IMR-90 (cell line): ENCODE data around the gene NUBP2. TPM values are rescaled to one million over a fixed set of nuclear protein-coding genes. Genes with fewer than 3 reads are reported as not detected.

Source experiments
- ATAC-seq: fragments of 200-7000 bp; cut with Tn5 transposase; 2 replicates; pipeline ENCODE4 v1.9.1; 2020; ENCODE audit warnings: low read depth, mild to moderate bottlenecking, moderate library complexity
- BruUV-seq: library from RNA; stranded (reverse); fragments of 400-500 nt; replicated peaks from 2 replicates; lab custom pipeline; 2021; lab: Mats Ljungman, UMichigan
- CTCF ChIA-PET: fragments of 300-600 bp; formaldehyde crosslinking; extraction: SDS; loops from one replicate; lab custom pipeline; 2021; ENCODE audit warnings: antibody characterized with exemption; lab: Yijun Ruan, JAX
- POLR2A ChIA-PET: fragments of 300-600 bp; sonication (Branson Sonifier 250); formaldehyde crosslinking; loops from one replicate; lab custom pipeline; 2022; ENCODE audit warnings: antibody characterized with exemption; ENCODE audit not compliant: unreplicated experiment; lab: Charles Lee
- DNase-seq: peaks from one replicate; pipeline ENCODE4 v3.0.0; 2013
- H2AFZ ChIP-seq: replicated peaks from 2 replicates; pipeline ENCODE3; 2013; ENCODE audit warnings: low read length, mild to moderate bottlenecking; ENCODE audit not compliant: poor library complexity
- H2AK5ac ChIP-seq: 2 replicates; pipeline ENCODE4 v1.6.1; 2013; ENCODE audit warnings: low read depth, low read length, inconsistent platforms
- H2AK9ac ChIP-seq: replicated peaks from 2 replicates; pipeline ENCODE3; 2013; ENCODE audit warnings: mild to moderate bottlenecking, low read depth, low read length, moderate library complexity; ENCODE audit not compliant: poor library complexity
- H2BK120ac ChIP-seq: 2 replicates; pipeline ENCODE4 v1.6.1; 2013; ENCODE audit warnings: low read depth, low read length, inconsistent platforms
- H2BK15ac ChIP-seq: 3 replicates; pipeline ENCODE4 v1.6.1; 2013; ENCODE audit warnings: low read depth, low read length, inconsistent platforms
- H2BK20ac ChIP-seq: 2 replicates; pipeline ENCODE4 v1.6.1; 2013; ENCODE audit warnings: low read depth, mild to moderate bottlenecking, inconsistent platforms, low read length, moderate library complexity
- H2BK5ac ChIP-seq: 2 replicates; pipeline ENCODE4 v1.6.1; 2013; ENCODE audit warnings: mild to moderate bottlenecking, low read depth, low read length, inconsistent platforms; ENCODE audit not compliant: poor library complexity, severe bottlenecking
- H3K14ac ChIP-seq: replicated peaks from 2 replicates; pipeline ENCODE4 v1.6.1; 2013; ENCODE audit warnings: low read depth, low read length, inconsistent platforms
- H3K18ac ChIP-seq: 2 replicates; pipeline ENCODE4 v1.6.1; 2013; ENCODE audit warnings: low read depth, low read length, control low read depth
- H3K23ac ChIP-seq: 2 replicates; pipeline ENCODE4 v1.6.1; 2013; ENCODE audit warnings: low read depth, low read length, inconsistent platforms
- H3K27ac ChIP-seq: 2 replicates; pipeline ENCODE4 v1.5.1; 2013; ENCODE audit warnings: mild to moderate bottlenecking, control low read depth, low read length; ENCODE audit not compliant: insufficient read depth
- H3K27me3 ChIP-seq: 2 replicates; pipeline ENCODE4 v1.6.1; 2013; ENCODE audit warnings: low read length; ENCODE audit not compliant: control insufficient read depth, insufficient read depth
- H3K36me3 ChIP-seq: 2 replicates; pipeline ENCODE4 v1.6.1; 2013; ENCODE audit warnings: low read length, mixed read lengths; ENCODE audit not compliant: control insufficient read depth, insufficient read depth
- H3K4ac ChIP-seq: 2 replicates; pipeline ENCODE4 v1.6.1; 2013; ENCODE audit warnings: low read depth, low read length, inconsistent platforms
- H3K4me1 ChIP-seq: 2 replicates; pipeline ENCODE4 v1.6.1; 2013; ENCODE audit warnings: low read length, mixed read lengths; ENCODE audit not compliant: control insufficient read depth, insufficient read depth
- H3K4me2 ChIP-seq: 2 replicates; pipeline ENCODE4 v1.6.1; 2013; ENCODE audit warnings: low read depth, mild to moderate bottlenecking, control low read depth, low read length, moderate library complexity
- H3K4me3 ChIP-seq: 2 replicates; pipeline ENCODE4 v1.5.1; 2013; ENCODE audit warnings: low read depth, mild to moderate bottlenecking, control low read depth, low read length, moderate library complexity; ENCODE audit not compliant: insufficient read depth
- H3K56ac ChIP-seq: 2 replicates; pipeline ENCODE4 v1.6.1; 2013; ENCODE audit warnings: low read length, inconsistent platforms; ENCODE audit not compliant: insufficient read depth; ENCODE audit errors: extremely low read depth
- H3K79me1 ChIP-seq, 2 experiments: 2 replicates each; pipeline ENCODE4 v1.6.1; 2013; ENCODE audit warnings: low read length in 2 of 2, inconsistent platforms in 1 of 2, low read depth in 1 of 2
- H3K9ac ChIP-seq: 2 replicates; pipeline ENCODE4 v1.6.1; 2013; ENCODE audit warnings: low read depth, low read length, control low read depth
- H3K9me1 ChIP-seq: 2 replicates; pipeline ENCODE4 v1.6.1; 2013; ENCODE audit warnings: low read length, inconsistent platforms; ENCODE audit not compliant: insufficient read depth
- H3K9me3 ChIP-seq: 2 replicates; pipeline ENCODE4 v1.6.1; 2013; ENCODE audit warnings: low read length; ENCODE audit not compliant: control insufficient read depth, insufficient read depth
- H4K20me1 ChIP-seq: 2 replicates; pipeline ENCODE4 v1.6.1; 2013; ENCODE audit warnings: low read length, inconsistent platforms; ENCODE audit not compliant: insufficient read depth
- H4K5ac ChIP-seq: 2 replicates; pipeline ENCODE4 v1.6.1; 2013; ENCODE audit warnings: mild to moderate bottlenecking, low read depth, low read length, control low read depth
- H4K8ac ChIP-seq, 2 experiments: 2 replicates each; pipeline ENCODE4 v1.6.1; 2013; ENCODE audit warnings: low read depth in 2 of 2, low read length in 2 of 2, control low read depth in 1 of 2, inconsistent platforms in 1 of 2
- H4K91ac ChIP-seq: 2 replicates; pipeline ENCODE4 v1.6.1; 2013; ENCODE audit warnings: low read depth, low read length, inconsistent platforms; ENCODE audit not compliant: insufficient read depth
- BHLHE40 ChIP-seq: fragments of 150-350 bp; IDR thresholded peaks from 2 replicates; pipeline ENCODE4 v1.6.1; 2016; ENCODE audit warnings: mild to moderate bottlenecking, low read depth, low read length
- CEBPB ChIP-seq: IDR thresholded peaks from 2 replicates; pipeline ENCODE4 v1.6.1; 2012; ENCODE audit warnings: low read depth, low read length, improper control_type of control experiment
- CHD1 ChIP-seq: IDR thresholded peaks from 2 replicates; pipeline ENCODE4 v1.6.1; 2012; ENCODE audit warnings: low read depth, low read length, improper control_type of control experiment
- CTCF ChIP-seq: conservative IDR thresholded peaks from 2 replicates; pipeline ENCODE4 v1.5.1; 2012; ENCODE audit warnings: mild to moderate bottlenecking, low read depth, low read length, improper control_type of control experiment
- ELK1 ChIP-seq: fragments of 150-350 bp; IDR thresholded peaks from 2 replicates; pipeline ENCODE4 v1.6.1; 2016; ENCODE audit warnings: low read depth, mild to moderate bottlenecking, low read length, moderate library complexity, borderline replicate concordance
- FOS ChIP-seq: fragments of 150-350 bp; IDR thresholded peaks from 2 replicates; pipeline ENCODE4 v1.6.1; 2016; ENCODE audit warnings: low read depth, low read length
- MAFK ChIP-seq: IDR thresholded peaks from 2 replicates; pipeline ENCODE4 v1.6.1; 2012; ENCODE audit warnings: low read depth, low read length, improper control_type of control experiment
- MXI1 ChIP-seq: IDR thresholded peaks from 2 replicates; pipeline ENCODE4 v1.6.1; 2012; ENCODE audit warnings: low read depth, mild to moderate bottlenecking, low read length, moderate library complexity, borderline replicate concordance
- NFE2L2 ChIP-seq: fragments of 150-350 bp; IDR thresholded peaks from 2 replicates; pipeline ENCODE4 v1.6.1; 2016; ENCODE audit warnings: low read depth, mild to moderate bottlenecking, low read length
- POLR2A ChIP-seq: IDR thresholded peaks from 2 replicates; pipeline ENCODE4 v1.6.1; 2012; ENCODE audit warnings: mild to moderate bottlenecking, low read depth, low read length
- RAD21 ChIP-seq: IDR thresholded peaks from 2 replicates; pipeline ENCODE4 v1.6.1; 2012; ENCODE audit warnings: low read length, improper control_type of control experiment
- RCOR1 ChIP-seq: IDR thresholded peaks from 2 replicates; pipeline ENCODE4 v1.6.1; 2012; ENCODE audit warnings: mild to moderate bottlenecking, low read length, improper control_type of control experiment; ENCODE audit not compliant: insufficient replicate concordance
- RFX5 ChIP-seq: IDR thresholded peaks from 2 replicates; pipeline ENCODE4 v1.8.0; 2012; ENCODE audit warnings: low read depth, mild to moderate bottlenecking, low read length, moderate library complexity
- SMC3 ChIP-seq: fragments of 150-350 bp; IDR thresholded peaks from 2 replicates; pipeline ENCODE4 v1.6.1; 2016; ENCODE audit warnings: low read depth, mild to moderate bottlenecking, antibody characterized with exemption, low read length, moderate library complexity
- USF2 ChIP-seq: fragments of 150-350 bp; IDR thresholded peaks from 2 replicates; pipeline ENCODE4 v1.6.1; 2017; ENCODE audit warnings: mild to moderate bottlenecking, antibody characterized with exemption, low read length, low read depth
- WGBS, 2 experiments: methylation state at CpG; one replicate each; pipeline versions ENCODE4 v1.1.5 to v1.1.7; 2013; ENCODE audit warnings: missing lambda C conversion rate in 2 of 2; ENCODE audit not compliant: insufficient read length in 1 of 2; ENCODE audit errors: extremely low coverage in 2 of 2; 5-methylcytosine and 5-hydroxymethylcytosine counted together
- dilution Hi-C: fragments of 300-500 bp; cut with HindIII; formaldehyde crosslinking; loops from one replicate; pipeline ENCODE4 v1.14.3; 2018; ENCODE audit warnings: low sequenced_read_pairs; ENCODE audit not compliant: unreplicated experiment
- in situ Hi-C: fragments of 300-500 bp; cut with MboI; formaldehyde crosslinking; loops from 3 replicates; pipeline ENCODE4 v1.14.3; 2019; ENCODE audit warnings: low sequenced_read_pairs, inconsistent platforms, mixed read lengths
- intact Hi-C: fragments of 100-400 bp; cut with micrococcal nuclease; formaldehyde crosslinking; loops from 2 replicates; pipeline ENCODE4 v1.10.0; 2022
- polyA plus RNA-seq, 3 experiments: library from polyadenylated mRNA; depleted of rRNA; stranded (reverse); fragments of >200 nt; gene quantifications; 2 replicates each; pipeline ENCODE4 v1.2.3, GENCODE V29; 2012; ENCODE audit warnings: low replicate concordance in 1 of 3
- total RNA-seq: library from RNA; depleted of rRNA; stranded (reverse); fragments of >200 nt; gene quantifications from 2 replicates; pipeline ENCODE4 v1.2.3, GENCODE V29; 2012

NUBP2 gene
- total and polyA plus RNA-seq, 2 of the 4 experiments (the other 2 are of a cell fraction) = 62.6 to 131 TPM

- H3K9me3 ChIP-seq = no peaks in the 10 kb centered on the region
- peaks cover 11% of the 10 kb centered on the region for H3K9me1 ChIP-seq
- no peak overlapping the region for H2BK120ac ChIP-seq
- no peak overlapping the region for H3K27ac ChIP-seq
- no peak overlapping the region for H3K14ac ChIP-seq
- no peaks in the 10 kb centered on the region for H3K27me3 ChIP-seq
- in situ Hi-C loops (no loop called here), dilution Hi-C loops (no loop called here), intact Hi-C loops (no loop called here)
- no peak overlapping the region for H2AK9ac ChIP-seq
- no TSS peak for BruUV-seq
- CTCF ChIA-PET = no interaction called here
- 72% methylated on average over 5 of the region's 19 CpGs; no CpG with 5 or more reads in 1 of the 2 experiments for WGBS, 2 experiments
- H2BK5ac ChIP-seq = no peak overlapping the region
- H2BK15ac ChIP-seq = no peak overlapping the region
- no peak overlapping the region for H4K8ac ChIP-seq
- H3K4ac ChIP-seq = no peak overlapping the region
- no peak overlapping the region for H2AK5ac ChIP-seq
- H3K79me1 ChIP-seq = peaks cover 10 to 40% of the 10 kb centered on the region in 2 experiments
- no peak for DNase-seq
- peaks cover 15% of the 10 kb centered on the region; the same call in 1 of the 2 replicates for H4K20me1 ChIP-seq
- POLR2A ChIA-PET = no interaction called here
- no peak overlapping the region for H3K18ac ChIP-seq
- no peak overlapping the region for H3K9ac ChIP-seq
- H2BK20ac ChIP-seq = no peak overlapping the region
- H2AFZ ChIP-seq = no peak overlapping the region
- no peak overlapping the region for H3K56ac ChIP-seq
- no peak for ATAC-seq
- H3K4me3 ChIP-seq = no peak overlapping the region
- no peak overlapping the region for H3K4me2 ChIP-seq
- H3K4me1 ChIP-seq = peaks cover 2% of the 10 kb centered on the region; the same call in 1 of the 2 replicates
- no peak overlapping the region for H4K91ac ChIP-seq
- peaks cover 8% of the 10 kb centered on the region for H3K36me3 ChIP-seq
- H3K23ac ChIP-seq = no peak overlapping the region
- H4K5ac ChIP-seq = no peak overlapping the region
- TF ChIP-seq SMC3 = no peak
- TF ChIP-seq CTCF = no peak
- TF ChIP-seq CEBPB = no peak
- TF ChIP-seq MAFK = no peak
- no peak for TF ChIP-seq FOS
- TF ChIP-seq BHLHE40 = no peak
- TF ChIP-seq USF2 = no peak
- TF ChIP-seq RCOR1 = no peak
- TF ChIP-seq MXI1 = no peak
- TF ChIP-seq ELK1 = no peak
- TF ChIP-seq CHD1 = no peak
- TF ChIP-seq NFE2L2 = no peak
- no peak for TF ChIP-seq POLR2A
- no peak for TF ChIP-seq RAD21
- no peak for TF ChIP-seq RFX5
These were observed 48.7 kb downstream of the NUBP2 start for GRCh38 chr16:1831186-1832075.
